Kidney capillary endothelial cell (primary cell): ENCODE results near the gene AGBL4.

Experiments used
- DNase-seq: peaks from one replicate; pipeline ENCODE4 v3.0.0-alpha.2; 2018; ENCODE audit warnings: low spot score

AGBL4 gene

GRCh38 chr1:48823168-48823567, 1200.6 kb downstream of the AGBL4 start:
- no peak for DNase-seq

GRCh38 chr1:48820491-48820890, 1203.3 kb downstream of the AGBL4 start:
- no peak for DNase-seq

- peak; percentile 40 for DNase-seq
These were observed 1206.1 kb downstream of the AGBL4 start for GRCh38 chr1:48817505-48818114.

- DNase-seq = no peak
These were observed 1213.0 kb downstream of the AGBL4 start for GRCh38 chr1:48810740-48811139.

GRCh38 chr1:48808496-48808895, 1215.3 kb downstream of the AGBL4 start:
- DNase-seq = no peak

GRCh38 chr1:48807554-48808260, 1216.0 kb downstream of the AGBL4 start:
- DNase-seq = no peak

- no peak for DNase-seq
These were observed 1220.3 kb downstream of the AGBL4 start for GRCh38 chr1:48803474-48803873.

- no peak for DNase-seq
These were observed 1228.9 kb downstream of the AGBL4 start for GRCh38 chr1:48794816-48795215.

- no peak for DNase-seq
These were observed 1229.9 kb downstream of the AGBL4 start for GRCh38 chr1:48793863-48794262.

GRCh38 chr1:48792961-48793360, 1230.8 kb downstream of the AGBL4 start:
- no peak for DNase-seq

- DNase-seq = no peak
These were observed 1233.4 kb downstream of the AGBL4 start for GRCh38 chr1:48790397-48790796.

- no peak for DNase-seq
These were observed 1233.9 kb downstream of the AGBL4 start for GRCh38 chr1:48789903-48790302.

- DNase-seq = no peak
These were observed 1237.9 kb downstream of the AGBL4 start for GRCh38 chr1:48785869-48786268.

GRCh38 chr1:48784301-48784700, 1239.5 kb downstream of the AGBL4 start:
- DNase-seq = no peak

GRCh38 chr1:48777219-48777895, 1246.4 kb downstream of the AGBL4 start:
- no peak for DNase-seq

- no peak for DNase-seq
These were observed 1247.1 kb downstream of the AGBL4 start, which contains the start of gene BEND5 for GRCh38 chr1:48776393-48777218. TSS of gene BEND5 (minus strand) at chr1:48776891. CDS start at chr1:48776831, 60 bp downstream.

- no peak for DNase-seq
These were observed 1247.8 kb downstream of the AGBL4 start for GRCh38 chr1:48775831-48776392.

- no peak for DNase-seq
These were observed 1250.6 kb downstream of the AGBL4 start for GRCh38 chr1:48773133-48773532.

GRCh38 chr1:48772211-48772610, 1251.5 kb downstream of the AGBL4 start:
- no peak for DNase-seq

GRCh38 chr1:48771561-48771960, 1252.2 kb downstream of the AGBL4 start:
- no peak for DNase-seq

- DNase-seq = no peak
These were observed 1255.7 kb downstream of the AGBL4 start for GRCh38 chr1:48767975-48768510.

GRCh38 chr1:48765335-48765734, 1258.4 kb downstream of the AGBL4 start:
- no peak for DNase-seq
